GM21529 (cell line): ENCODE measurements around the gene AGGF1.
A peak's percentile ranks its signal among the peaks of the same experiment; 100 is the strongest.
"Not testable (repeated sequence)": the region's sequence is repeated elsewhere in the genome, so short reads cannot be mapped to it uniquely, and the experiment has no call there.

ENCODE experiments used
- ATAC-seq: cut with Tn5 transposase; IDR thresholded peaks from one replicate; pipeline ENCODE4 v1.9.1; 2021; ENCODE audit not compliant: unreplicated experiment

AGGF1 gene

GRCh38 chr5:77086689-77087483 is 56.7 kb downstream of the AGGF1 start, which contains the start of gene ZBED3:
ZBED3 (minus strand) TSS chr5:77087285; CDS start chr5:77077878, 9,407 bp downstream.
- ATAC-seq: peak; percentile 72

- ATAC-seq: no peak
Measured at GRCh38 chr5:77087484-77088261, 57.5 kb downstream of the AGGF1 start.

- no peak for ATAC-seq
Measured at GRCh38 chr5:77095189-77095588, 65.0 kb downstream of the AGGF1 start.

GRCh38 chr5:77101298-77101697 is 71.1 kb downstream of the AGGF1 start:
- no peak for ATAC-seq

GRCh38 chr5:77102549-77102948 is 72.3 kb downstream of the AGGF1 start:
- no peak for ATAC-seq

GRCh38 chr5:77103457-77103856 is 73.3 kb downstream of the AGGF1 start:
- no peak for ATAC-seq

- no peak for ATAC-seq
Measured at GRCh38 chr5:77104813-77105212, 74.6 kb downstream of the AGGF1 start.

GRCh38 chr5:77107035-77107434 is 76.8 kb downstream of the AGGF1 start:
- not testable (repeated sequence) for ATAC-seq
